Hepatocyte (in vitro differentiated cells): ENCODE data around the gene WNT4. TPM values are rescaled to one million over a fixed set of nuclear protein-coding genes. Genes with fewer than 3 reads are reported as not detected.
A peak's percentile ranks its signal among the peaks of the same experiment; 100 is the strongest.

ENCODE experiments used
- DNase-seq: peaks from one replicate; pipeline ENCODE4 v3.0.0-alpha.2; 2016; ENCODE audit warnings: low spot score
- H2AFZ ChIP-seq: fragments of 200-600 bp; sonication (generic); 2 replicates; pipeline ENCODE4 v1.6.0; 2016; ENCODE audit warnings: antibody characterized with exemption, mild to moderate bottlenecking
- H3K27ac ChIP-seq: fragments of 200-600 bp; sonication (generic); 2 replicates; pipeline ENCODE4 v1.5.1; 2016; ENCODE audit warnings: mild to moderate bottlenecking
- H3K27me3 ChIP-seq: fragments of 200-600 bp; sonication (generic); 2 replicates; pipeline ENCODE4 v1.6.1; 2016
- H3K36me3 ChIP-seq: fragments of 200-600 bp; sonication (generic); replicated peaks from 2 replicates; pipeline ENCODE4 v1.5.1; 2016; ENCODE audit warnings: low read depth; ENCODE audit not compliant: insufficient read depth
- H3K4me1 ChIP-seq: fragments of 200-600 bp; sonication (generic); 2 replicates; pipeline ENCODE4 v1.5.1; 2016; ENCODE audit warnings: mild to moderate bottlenecking, moderate library complexity; ENCODE audit not compliant: insufficient read depth
- H3K4me2 ChIP-seq: fragments of 200-600 bp; sonication (generic); 2 replicates; pipeline ENCODE4 v1.6.0; 2016
- H3K4me3 ChIP-seq: fragments of 200-600 bp; sonication (generic); 2 replicates; pipeline ENCODE4 v1.5.1; 2016; ENCODE audit warnings: mild to moderate bottlenecking
- H3K79me2 ChIP-seq: fragments of 200-600 bp; sonication (generic); 2 replicates; pipeline ENCODE4 v1.6.0; 2017; ENCODE audit warnings: mild to moderate bottlenecking
- H3K9me2 ChIP-seq: fragments of 200-600 bp; sonication (generic); replicated peaks from 2 replicates; pipeline ENCODE4 v1.6.0; 2017; ENCODE audit warnings: mild to moderate bottlenecking; ENCODE audit not compliant: insufficient read depth
- H3K9me3 ChIP-seq: fragments of 200-600 bp; sonication (generic); 2 replicates; pipeline ENCODE4 v1.5.1; 2016; ENCODE audit warnings: low read depth, mild to moderate bottlenecking
- H4K20me1 ChIP-seq: fragments of 200-600 bp; sonication (generic); 2 replicates; pipeline ENCODE4 v1.6.0; 2016; ENCODE audit warnings: mild to moderate bottlenecking; ENCODE audit not compliant: insufficient read depth, poor library complexity, severe bottlenecking
- EZH2 ChIP-seq: fragments of 200-600 bp; sonication (generic); IDR thresholded peaks from 2 replicates; pipeline ENCODE4 v1.6.1; 2016; ENCODE audit warnings: antibody characterized with exemption, mild to moderate bottlenecking, borderline replicate concordance
- EZH2phosphoT487 ChIP-seq: fragments of 200-600 bp; sonication (generic); IDR thresholded peaks from one replicate; pipeline ENCODE4 v1.6.1; 2018; ENCODE audit warnings: antibody characterized with exemption, mild to moderate bottlenecking, low read depth, moderate library complexity; ENCODE audit not compliant: unreplicated experiment, severe bottlenecking
- WGBS: methylation state at CpG from one replicate; pipeline ENCODE4 v1.1.6; 2016; ENCODE audit warnings: low lambda C conversion rate; ENCODE audit errors: missing lambda C conversion rate; 5-methylcytosine and 5-hydroxymethylcytosine counted together
- polyA plus RNA-seq: library from polyadenylated mRNA; unstranded; fragments of >200 nt; fragmentation: Nextera tagmentation; extraction: Ambion mirVana; gene quantifications from 2 replicates; pipeline ENCODE4 v1.2.1, GENCODE V29; 2016
- total RNA-seq: library from RNA; depleted of rRNA; stranded (reverse); fragments of >200 nt; gene quantifications from 2 replicates; pipeline ENCODE4 v1.2.3, GENCODE V29; 2014
- TF ChIP-seq, protein P1 (sequence below): fragments of 200-600 bp; sonication (generic); IDR thresholded peaks from 2 replicates; pipeline ENCODE4 v1.5.1; 2016; ENCODE audit warnings: antibody characterized with exemption, mild to moderate bottlenecking; ENCODE audit not compliant: poor library complexity

Gene WNT4
- total and polyA plus RNA-seq, 2 experiments from 2014 or later: 1.7 to 5.1 TPM

DNA sequence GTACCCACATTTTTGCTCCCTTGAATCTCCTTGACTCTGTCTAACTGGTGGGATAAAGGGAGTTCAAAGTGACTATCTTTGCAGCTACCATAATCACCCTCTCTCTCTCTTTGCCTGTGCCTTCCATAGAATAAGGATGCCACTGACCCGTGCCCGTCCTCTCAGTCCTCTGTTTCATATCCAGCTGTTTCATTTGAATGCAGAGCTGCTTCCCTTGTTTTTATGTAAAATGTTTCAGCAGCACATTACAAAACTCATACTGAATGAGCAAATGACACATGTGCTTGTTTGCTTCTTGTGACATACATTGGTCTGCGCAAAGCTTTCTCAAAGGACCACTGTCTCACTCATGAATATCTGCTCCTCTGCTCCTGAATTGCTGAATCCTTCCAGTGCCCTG lies 52.0 kb downstream of the WNT4 start:
- H3K79me2 ChIP-seq: peaks cover 90% of the 10 kb centered on the region
- peaks cover 82% of the 10 kb centered on the region for H4K20me1 ChIP-seq
- no peaks in the 10 kb centered on the region for H3K9me2 ChIP-seq
- TF ChIP-seq, protein P1, sequence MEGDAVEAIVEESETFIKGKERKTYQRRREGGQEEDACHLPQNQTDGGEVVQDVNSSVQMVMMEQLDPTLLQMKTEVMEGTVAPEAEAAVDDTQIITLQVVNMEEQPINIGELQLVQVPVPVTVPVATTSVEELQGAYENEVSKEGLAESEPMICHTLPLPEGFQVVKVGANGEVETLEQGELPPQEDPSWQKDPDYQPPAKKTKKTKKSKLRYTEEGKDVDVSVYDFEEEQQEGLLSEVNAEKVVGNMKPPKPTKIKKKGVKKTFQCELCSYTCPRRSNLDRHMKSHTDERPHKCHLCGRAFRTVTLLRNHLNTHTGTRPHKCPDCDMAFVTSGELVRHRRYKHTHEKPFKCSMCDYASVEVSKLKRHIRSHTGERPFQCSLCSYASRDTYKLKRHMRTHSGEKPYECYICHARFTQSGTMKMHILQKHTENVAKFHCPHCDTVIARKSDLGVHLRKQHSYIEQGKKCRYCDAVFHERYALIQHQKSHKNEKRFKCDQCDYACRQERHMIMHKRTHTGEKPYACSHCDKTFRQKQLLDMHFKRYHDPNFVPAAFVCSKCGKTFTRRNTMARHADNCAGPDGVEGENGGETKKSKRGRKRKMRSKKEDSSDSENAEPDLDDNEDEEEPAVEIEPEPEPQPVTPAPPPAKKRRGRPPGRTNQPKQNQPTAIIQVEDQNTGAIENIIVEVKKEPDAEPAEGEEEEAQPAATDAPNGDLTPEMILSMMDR: no peak
- H3K27me3 ChIP-seq: no peaks in the 10 kb centered on the region
- no peak overlapping the region for H3K27ac ChIP-seq
- peaks cover 9% of the 10 kb centered on the region for H3K4me1 ChIP-seq
- no peaks in the 10 kb centered on the region for H3K9me3 ChIP-seq
- DNase-seq: no peak
- 93% methylated on average over 3 of the region's 3 CpGs for WGBS
- H3K36me3 ChIP-seq: peaks cover 4% of the 10 kb centered on the region
- no peak overlapping the region for H2AFZ ChIP-seq
- no peak overlapping the region for H3K4me3 ChIP-seq
- no peak overlapping the region for H3K4me2 ChIP-seq

DNA sequence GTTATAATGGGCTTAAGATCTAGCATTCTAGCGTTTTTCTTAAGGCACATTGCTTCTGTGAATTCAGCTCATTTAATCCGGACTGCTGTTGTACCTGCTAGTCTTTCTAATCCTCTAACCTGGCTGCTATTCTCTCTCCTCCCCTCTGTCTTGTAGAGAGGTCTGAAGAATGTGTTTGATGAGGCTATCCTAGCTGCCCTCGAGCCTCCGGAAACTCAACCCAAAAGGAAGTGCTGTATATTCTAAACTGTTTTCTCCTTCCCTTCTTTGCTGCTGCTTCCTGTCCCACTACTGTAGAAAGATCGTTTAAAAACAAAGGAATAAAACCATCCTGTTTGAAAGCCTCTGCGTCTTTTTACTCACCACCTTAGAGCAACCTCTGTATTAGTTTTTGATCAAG lies 53.1 kb downstream of the WNT4 start:
- Histone ChIP-seq H3K36me3 (peaks cover 4% of the 10 kb centered on the region), H4K20me1 (peaks cover 86% of the 10 kb centered on the region), H3K27ac (no peak overlapping the region), H3K9me2 (no peaks in the 10 kb centered on the region), H2AFZ (no peak overlapping the region), H3K79me2 (peaks cover 91% of the 10 kb centered on the region), H3K27me3 (no peaks in the 10 kb centered on the region), H3K4me2 (no peak overlapping the region), H3K4me1 (peaks cover 9% of the 10 kb centered on the region), H3K9me3 (no peaks in the 10 kb centered on the region), H3K4me3 (no peak overlapping the region)
- WGBS: 56% methylated on average over 6 of the region's 6 CpGs
- TF ChIP-seq, protein P1: no peak
- TF ChIP-seq EZH2phosphoT487: no peak
- no peak for TF ChIP-seq EZH2
- no peak for DNase-seq

DNA sequence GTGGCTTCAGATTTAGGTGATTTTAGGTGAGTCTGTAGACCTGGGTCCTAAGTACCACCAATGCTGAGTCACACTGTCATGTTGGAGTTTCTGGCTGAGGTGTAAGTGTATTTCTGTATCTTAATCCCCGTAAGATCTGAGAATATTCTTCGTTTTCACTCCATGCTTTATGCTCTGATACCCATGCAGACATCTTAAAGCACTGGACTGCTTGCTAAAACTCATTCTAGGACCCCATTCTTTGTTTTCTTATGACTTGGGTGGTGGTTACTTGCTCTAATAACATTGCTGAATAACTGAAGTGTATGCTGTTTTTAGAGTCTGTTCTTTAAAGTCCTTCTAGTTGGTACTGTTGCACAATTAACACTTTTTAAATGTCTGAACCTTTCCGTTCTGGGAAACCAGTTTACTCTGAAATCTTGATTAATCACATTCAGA lies 53.7 kb downstream of the WNT4 start:
- Histone ChIP-seq H3K4me2 (no peak overlapping the region), H3K9me2 (no peaks in the 10 kb centered on the region), H2AFZ (no peak overlapping the region), H3K4me3 (no peak overlapping the region), H3K36me3 (peaks cover 4% of the 10 kb centered on the region), H3K79me2 (peaks cover 93% of the 10 kb centered on the region), H3K4me1 (peaks cover 9% of the 10 kb centered on the region), H3K27ac (peak overlapping the region; percentile 15), H4K20me1 (peaks cover 90% of the 10 kb centered on the region), H3K27me3 (no peaks in the 10 kb centered on the region), H3K9me3 (no peaks in the 10 kb centered on the region)
- no peak for DNase-seq
- TF ChIP-seq, protein P1: no peak
- TF ChIP-seq EZH2 (no peak), EZH2phosphoT487 (no peak)
- 69% methylated on average over 3 of the region's 3 CpGs for WGBS

DNA sequence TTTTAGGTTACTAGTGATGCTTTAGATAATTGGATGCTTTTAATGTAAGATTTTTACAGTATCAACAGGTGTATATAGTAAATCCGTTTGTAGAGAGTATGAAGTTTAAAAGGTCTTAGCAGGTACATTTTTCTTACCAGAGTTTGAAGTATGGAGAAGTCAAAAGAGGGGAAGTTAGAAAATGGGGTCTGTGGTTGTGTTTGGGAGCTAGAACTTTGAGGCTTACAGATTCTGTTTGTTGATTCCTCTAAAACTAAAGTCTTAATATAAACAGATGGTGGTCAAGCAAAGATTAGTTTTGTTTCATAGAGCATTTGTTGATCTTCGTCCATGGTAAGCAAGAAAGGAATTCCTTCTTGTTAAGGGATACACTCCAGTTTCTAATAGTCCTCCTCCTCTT lies 54.6 kb downstream of the WNT4 start:
- WGBS: 61% methylated on average over 2 of the region's 2 CpGs
- peaks cover 92% of the 10 kb centered on the region for H4K20me1 ChIP-seq

More for the DNA sequence above, 54.6 kb downstream of the WNT4 start:
- Histone ChIP-seq H2AFZ (no peak overlapping the region), H3K36me3 (peaks cover 4% of the 10 kb centered on the region), H3K9me2 (no peaks in the 10 kb centered on the region), H3K4me3 (no peak overlapping the region), H3K79me2 (peaks cover 94% of the 10 kb centered on the region), H3K27ac (no peak overlapping the region), H3K9me3 (no peaks in the 10 kb centered on the region), H3K4me1 (peaks cover 9% of the 10 kb centered on the region), H3K4me2 (no peak overlapping the region), H3K27me3 (no peaks in the 10 kb centered on the region)
- DNase-seq: no peak
- TF ChIP-seq EZH2 (no peak), EZH2phosphoT487 (no peak)
- TF ChIP-seq, protein P1: no peak
